Breast epithelium (tissue), 4 donors: ENCODE results near the gene PNPO. TPM values are rescaled to one million over a fixed set of nuclear protein-coding genes. Genes with fewer than 3 reads are reported as not detected.

Experiments used
- DNase-seq, 2 donors: peaks; one replicate each; pipeline ENCODE4 v3.0.0-alpha.2; 2019; ENCODE audit warnings: low spot score in 2 of 2
- H3K27ac ChIP-seq, 2 donors: fragments of 200-600 bp; sonication (generic) in 1 of 2; one replicate each; pipeline ENCODE4 v1.5.1; 2016 to 2019; ENCODE audit warnings: mild to moderate bottlenecking in 1 of 2
- H3K27me3 ChIP-seq, 2 donors: fragments of 200-600 bp; sonication (generic) in 1 of 2; one replicate each; pipeline versions ENCODE4 v1.5.1 to v1.6.0; 2017 to 2019; ENCODE audit warnings: control low read depth in 1 of 2, mild to moderate bottlenecking in 1 of 2
- H3K36me3 ChIP-seq: fragments of 200-600 bp; one replicate; pipeline ENCODE4 v1.5.1; 2019
- H3K4me1 ChIP-seq, 2 donors: fragments of 200-600 bp; sonication (generic); one replicate each; pipeline ENCODE4 v1.5.1; 2016 to 2019; ENCODE audit warnings: control low read depth in 1 of 2
- H3K4me3 ChIP-seq, 3 donors: fragments of 200-600 bp; sonication (generic); 1 replicate in 2 of 3; 2 replicates in 1 of 3; pipeline ENCODE4 v1.5.1; 2016 to 2019; ENCODE audit warnings: mild to moderate bottlenecking in 3 of 3, moderate library complexity in 2 of 3
- H3K9me3 ChIP-seq, 2 donors: fragments of 200-600 bp; sonication (generic) in 1 of 2; one replicate each; pipeline ENCODE4 v1.5.1; 2016 to 2019; ENCODE audit warnings: control low read depth in 1 of 2
- CTCF ChIP-seq, 3 donors: fragments of 450-650 bp; IDR thresholded peaks; one replicate each; pipeline ENCODE4 v1.5.1; 2016 to 2017; ENCODE audit warnings: antibody characterized with exemption in 3 of 3, mild to moderate bottlenecking in 3 of 3, moderate library complexity in 3 of 3
- POLR2A ChIP-seq: fragments of 450-650 bp; IDR thresholded peaks from one replicate; pipeline ENCODE4 v1.6.1; 2016; ENCODE audit warnings: antibody characterized with exemption, mild to moderate bottlenecking, moderate library complexity
- POLR2AphosphoS5 ChIP-seq, 3 donors: sonication (generic); formaldehyde crosslinking; IDR thresholded peaks; one replicate each; pipeline ENCODE4 v1.6.1; 2017; ENCODE audit warnings: antibody characterized with exemption in 3 of 3
- intact Hi-C: fragments of 100-400 bp; cut with DNase I; formaldehyde crosslinking; loops from one replicate; pipeline ENCODE4 v1.15.1; 2023; ENCODE audit warnings: low total_unique reads
- total RNA-seq, 3 donors: library from RNA; depleted of rRNA; stranded (reverse); fragments of >200 nt; gene quantifications; one replicate each; pipeline ENCODE4 v1.1.0, GENCODE V29; 2016

The PNPO gene
- total RNA-seq, 3 donors from 2014 or later, result 28.3 to 61.2 (median 34.7) TPM

GRCh38 chr17:47975189-47975822 is 33.9 kb downstream of the PNPO start:
- no peaks in the 10 kb centered on the region for H3K9me3 ChIP-seq
- no peaks in the 10 kb centered on the region for H3K36me3 ChIP-seq
- DNase-seq, result no peak
- intact Hi-C loops, result no loop called here
- TF ChIP-seq CTCF (IDR thresholded peaks at IDR 0.05) (no peak), POLR2AphosphoS5 (IDR thresholded peaks at IDR 0.05) (no peak), POLR2A (no peak)
- H3K4me3 ChIP-seq, result no peak overlapping the region
- H3K4me1 ChIP-seq, result peaks cover 0 to 7% of the 10 kb centered on the region in 2 donors
- no peak overlapping the region for H3K27ac ChIP-seq
- no peaks in the 10 kb centered on the region for H3K27me3 ChIP-seq

- intact Hi-C loops, result no loop called here
- peaks cover 0 to 7% of the 10 kb centered on the region in 2 donors for H3K4me1 ChIP-seq
- no peak for DNase-seq
These were observed 34.4 kb downstream of the PNPO start for GRCh38 chr17:47975823-47976205.

GRCh38 chr17:47978324-47978723 is 37.0 kb downstream of the PNPO start:
- H3K27ac ChIP-seq, result no peak overlapping the region
- no peak overlapping the region for H3K4me3 ChIP-seq
- TF ChIP-seq POLR2A, result no peak
- no peak for TF ChIP-seq POLR2AphosphoS5 (IDR thresholded peaks at IDR 0.05)
- TF ChIP-seq CTCF (IDR thresholded peaks at IDR 0.05), result peak; percentile 29 to 65 (median 52)
- no peaks in the 10 kb centered on the region for H3K4me1 ChIP-seq
- H3K36me3 ChIP-seq, result no peaks in the 10 kb centered on the region
- intact Hi-C loops, result no loop called here
- no peak for DNase-seq
- no peaks in the 10 kb centered on the region for H3K9me3 ChIP-seq
- no peaks in the 10 kb centered on the region for H3K27me3 ChIP-seq

More at GRCh38 chr17:47975823-47976205, 34.4 kb downstream of the PNPO start:
- Histone ChIP-seq H3K9me3 (no peaks in the 10 kb centered on the region), H3K4me3 (no peak overlapping the region), H3K27me3 (no peaks in the 10 kb centered on the region), H3K27ac (no peak overlapping the region), H3K36me3 (no peaks in the 10 kb centered on the region)
- no peak for TF ChIP-seq CTCF (IDR thresholded peaks at IDR 0.05)

GRCh38 chr17:47980541-47980940 is 39.2 kb downstream of the PNPO start:
- H3K4me3 ChIP-seq, result no peak overlapping the region
- H3K36me3 ChIP-seq, result no peaks in the 10 kb centered on the region
- intact Hi-C loops, result no loop called here
- H3K9me3 ChIP-seq, result no peaks in the 10 kb centered on the region
- no peaks in the 10 kb centered on the region for H3K27me3 ChIP-seq
- H3K27ac ChIP-seq, result no peak overlapping the region
- H3K4me1 ChIP-seq, result no peaks in the 10 kb centered on the region
- no peak for DNase-seq
- TF ChIP-seq POLR2A, result no peak
- TF ChIP-seq CTCF (IDR thresholded peaks at IDR 0.05), result no peak
- no peak for TF ChIP-seq POLR2AphosphoS5 (IDR thresholded peaks at IDR 0.05)

GRCh38 chr17:47981462-47981861 is 40.1 kb downstream of the PNPO start:
- Histone ChIP-seq H3K9me3 (no peaks in the 10 kb centered on the region), H3K27me3 (no peaks in the 10 kb centered on the region), H3K27ac (no peak overlapping the region), H3K4me1 (no peaks in the 10 kb centered on the region), H3K36me3 (no peaks in the 10 kb centered on the region), H3K4me3 (no peak overlapping the region)
- TF ChIP-seq POLR2A, result no peak
- no peak for TF ChIP-seq CTCF (IDR thresholded peaks at IDR 0.05)
- TF ChIP-seq POLR2AphosphoS5 (IDR thresholded peaks at IDR 0.05), result no peak
- intact Hi-C loops, result no loop called here
- DNase-seq, result no peak
